Lower leg skin (tissue), 3 donors: Measurements from ENCODE around the gene EPYC.

Experiments
- CTCF ChIP-seq, 3 donors: fragments of 450-650 bp; IDR thresholded peaks; one replicate each; pipeline ENCODE4 v1.5.1; 2016; ENCODE audit warnings: antibody characterized with exemption in 3 of 3, mild to moderate bottlenecking in 3 of 3, moderate library complexity in 2 of 3
- POLR2A ChIP-seq, 2 donors: fragments of 450-650 bp; IDR thresholded peaks; one replicate each; pipeline ENCODE4 v1.6.1; 2016 to 2017; ENCODE audit warnings: antibody characterized with exemption in 2 of 2, mild to moderate bottlenecking in 1 of 2, moderate library complexity in 1 of 2

- TF ChIP-seq CTCF (IDR thresholded peaks at IDR 0.05) (no peak), POLR2A (IDR thresholded peaks at IDR 0.05) (no peak)
Observed at GRCh38 chr12:91040096-91040755, 35.5 kb upstream of the EPYC start.
